OCI-LY7 (cell line): ENCODE data around the gene SLC49A4. TPM values are rescaled to one million over a fixed set of nuclear protein-coding genes. Genes with fewer than 3 reads are reported as not detected.
A peak's percentile ranks its signal among the peaks of the same experiment; 100 is the strongest.

Source experiments
- BruUV-seq: library from RNA; stranded (reverse); fragments of 400-500 nt; replicated peaks from 2 replicates; lab custom pipeline; 2021; lab: Mats Ljungman, UMichigan
- CTCF ChIA-PET: fragments of 300-600 bp; sonication (Branson Sonifier 250); formaldehyde crosslinking; loops from one replicate; lab custom pipeline; 2022; ENCODE audit warnings: antibody characterized with exemption; ENCODE audit not compliant: unreplicated experiment; lab: Charles Lee
- POLR2A ChIA-PET: fragments of 300-600 bp; sonication (Branson Sonifier 250); formaldehyde crosslinking; loops from one replicate; lab custom pipeline; 2022; ENCODE audit warnings: antibody characterized with exemption; lab: Charles Lee
- DNase-seq: peaks from one replicate; pipeline ENCODE4 v3.0.0-alpha.2; 2015; ENCODE audit warnings: low spot score
- H2AFZ ChIP-seq: fragments of 200-600 bp; sonication (generic), shearing (Covaris generic); 2 replicates; pipeline ENCODE4 v1.6.1; 2014; ENCODE audit warnings: mild to moderate bottlenecking, antibody characterized with exemption, low read length, moderate library complexity
- H3K27ac ChIP-seq: fragments of 200-600 bp; sonication (generic); 2 replicates; pipeline ENCODE4 v1.5.1; 2014; ENCODE audit warnings: mixed run types, low read depth, mild to moderate bottlenecking, moderate library complexity, low read length, inconsistent platforms; ENCODE audit not compliant: poor library complexity, severe bottlenecking
- H3K36me3 ChIP-seq: fragments of 200-600 bp; sonication (generic); 2 replicates; pipeline ENCODE4 v1.6.1; 2014; ENCODE audit warnings: mild to moderate bottlenecking, antibody characterized with exemption, low read length, moderate library complexity, mixed read lengths; ENCODE audit not compliant: insufficient read depth
- H3K4me1 ChIP-seq: fragments of 200-600 bp; sonication (generic); 2 replicates; pipeline ENCODE4 v1.5.1; 2014; ENCODE audit warnings: mild to moderate bottlenecking, low read length; ENCODE audit not compliant: insufficient read depth, poor library complexity, severe bottlenecking
- H3K4me2 ChIP-seq: fragments of 200-600 bp; sonication (generic); 2 replicates; pipeline ENCODE4 v1.6.1; 2014; ENCODE audit warnings: mild to moderate bottlenecking, low read length
- H3K4me3 ChIP-seq: fragments of 200-600 bp; sonication (generic); 2 replicates; pipeline ENCODE4 v1.5.1; 2014; ENCODE audit warnings: mild to moderate bottlenecking, low read depth, low read length; ENCODE audit not compliant: poor library complexity, severe bottlenecking
- H3K79me2 ChIP-seq: fragments of 200-600 bp; sonication (generic); 2 replicates; pipeline ENCODE4 v1.6.1; 2016; ENCODE audit warnings: low read depth, mild to moderate bottlenecking, low read length, moderate library complexity, mixed read lengths; ENCODE audit not compliant: insufficient read depth
- H3K9me2 ChIP-seq: fragments of 200-600 bp; sonication (generic); 2 replicates; pipeline ENCODE4 v1.6.1; 2016; ENCODE audit warnings: mild to moderate bottlenecking, low read length, mixed read lengths; ENCODE audit not compliant: insufficient read depth
- H3K9me3 ChIP-seq: fragments of 200-600 bp; sonication (generic); 2 replicates; pipeline ENCODE4 v1.6.1; 2014; ENCODE audit warnings: mild to moderate bottlenecking, mixed run types, low read length, mixed read lengths
- H4K20me1 ChIP-seq: fragments of 200-600 bp; sonication (generic); 2 replicates; pipeline ENCODE4 v1.6.1; 2014; ENCODE audit warnings: mild to moderate bottlenecking, antibody characterized with exemption, low read length, moderate library complexity, mixed read lengths; ENCODE audit not compliant: insufficient read depth
- EZH2phosphoT487 ChIP-seq: fragments of 200-600 bp; sonication (generic); IDR thresholded peaks from 2 replicates; pipeline ENCODE4 v1.6.1; 2018; ENCODE audit warnings: low read depth, borderline replicate concordance, mild to moderate bottlenecking, mixed run types, antibody characterized with exemption, low read length, moderate library complexity, mixed read lengths
- intact Hi-C: fragments of 100-400 bp; cut with micrococcal nuclease; formaldehyde crosslinking; loops from one replicate; pipeline ENCODE4 v1.10.0; 2022; ENCODE audit not compliant: unreplicated experiment
- total RNA-seq, 2 experiments: library from RNA; depleted of rRNA in 1 of 2; stranded (reverse); fragments of >200 nt in 1 of 2; shearing (Covaris generic) in 1 of 2; gene quantifications; 2 replicates each; pipeline ENCODE4 v1.2.3, GENCODE V29; 2014 to 2022
- TF ChIP-seq, protein P1 (sequence below): fragments of 200-600 bp; sonication (generic); conservative IDR thresholded peaks from 2 replicates; pipeline ENCODE4 v1.5.1; 2014; ENCODE audit warnings: mild to moderate bottlenecking, antibody characterized with exemption, low read length, moderate library complexity, mixed read lengths

SLC49A4 gene
- total RNA-seq, 2 experiments from 2014 or later, result 2.8 to 3.3 TPM

- Histone ChIP-seq H4K20me1 (no peaks in the 10 kb centered on the region), H2AFZ (no peak overlapping the region), H3K79me2 (no peaks in the 10 kb centered on the region), H3K4me2 (peak overlapping the region; percentile 6; the same call in 1 of the 2 replicates), H3K4me3 (no peak overlapping the region), H3K36me3 (no peaks in the 10 kb centered on the region), H3K9me3 (no peaks in the 10 kb centered on the region), H3K9me2 (no peaks in the 10 kb centered on the region), H3K27ac (no peak overlapping the region), H3K4me1 (peaks cover 11% of the 10 kb centered on the region)
- no TSS peak for BruUV-seq
- ChIA-PET CTCF (no interaction called here), POLR2A (no interaction called here)
- no peak for TF ChIP-seq EZH2phosphoT487
- TF ChIP-seq, protein P1, sequence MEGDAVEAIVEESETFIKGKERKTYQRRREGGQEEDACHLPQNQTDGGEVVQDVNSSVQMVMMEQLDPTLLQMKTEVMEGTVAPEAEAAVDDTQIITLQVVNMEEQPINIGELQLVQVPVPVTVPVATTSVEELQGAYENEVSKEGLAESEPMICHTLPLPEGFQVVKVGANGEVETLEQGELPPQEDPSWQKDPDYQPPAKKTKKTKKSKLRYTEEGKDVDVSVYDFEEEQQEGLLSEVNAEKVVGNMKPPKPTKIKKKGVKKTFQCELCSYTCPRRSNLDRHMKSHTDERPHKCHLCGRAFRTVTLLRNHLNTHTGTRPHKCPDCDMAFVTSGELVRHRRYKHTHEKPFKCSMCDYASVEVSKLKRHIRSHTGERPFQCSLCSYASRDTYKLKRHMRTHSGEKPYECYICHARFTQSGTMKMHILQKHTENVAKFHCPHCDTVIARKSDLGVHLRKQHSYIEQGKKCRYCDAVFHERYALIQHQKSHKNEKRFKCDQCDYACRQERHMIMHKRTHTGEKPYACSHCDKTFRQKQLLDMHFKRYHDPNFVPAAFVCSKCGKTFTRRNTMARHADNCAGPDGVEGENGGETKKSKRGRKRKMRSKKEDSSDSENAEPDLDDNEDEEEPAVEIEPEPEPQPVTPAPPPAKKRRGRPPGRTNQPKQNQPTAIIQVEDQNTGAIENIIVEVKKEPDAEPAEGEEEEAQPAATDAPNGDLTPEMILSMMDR, result no peak
- peak; percentile 11 for DNase-seq
- intact Hi-C loops, result no loop called here
Observed at GRCh38 chr3:122916580-122916979, 121.7 kb downstream of the SLC49A4 start.

GRCh38 chr3:122917412-122917811 is 122.5 kb downstream of the SLC49A4 start:
- no TSS peak for BruUV-seq
- CTCF ChIA-PET, result no interaction called here

More at GRCh38 chr3:122917412-122917811, 122.5 kb downstream of the SLC49A4 start:
- intact Hi-C loops, result no loop called here
- POLR2A ChIA-PET, result no interaction called here
- Histone ChIP-seq H3K4me3 (no peak overlapping the region), H2AFZ (no peak overlapping the region), H3K9me3 (no peaks in the 10 kb centered on the region), H3K4me1 (peaks cover 11% of the 10 kb centered on the region), H4K20me1 (no peaks in the 10 kb centered on the region), H3K9me2 (no peaks in the 10 kb centered on the region), H3K79me2 (no peaks in the 10 kb centered on the region), H3K27ac (no peak overlapping the region), H3K36me3 (no peaks in the 10 kb centered on the region), H3K4me2 (no peak overlapping the region)
- TF ChIP-seq, protein P1, result no peak
- no peak for TF ChIP-seq EZH2phosphoT487
- no peak for DNase-seq
